OCI-LY7 (cell line): ENCODE measurements around the gene BPIFB2. TPM values are rescaled to one million over a fixed set of nuclear protein-coding genes. Genes with fewer than 3 reads are reported as not detected.

Source experiments
- BruUV-seq: library from RNA; stranded (reverse); fragments of 400-500 nt; replicated peaks from 2 replicates; lab custom pipeline; 2021; lab: Mats Ljungman, UMichigan
- CTCF ChIA-PET: fragments of 300-600 bp; sonication (Branson Sonifier 250); formaldehyde crosslinking; loops from one replicate; lab custom pipeline; 2022; ENCODE audit warnings: antibody characterized with exemption; ENCODE audit not compliant: unreplicated experiment; lab: Charles Lee
- POLR2A ChIA-PET: fragments of 300-600 bp; sonication (Branson Sonifier 250); formaldehyde crosslinking; loops from one replicate; lab custom pipeline; 2022; ENCODE audit warnings: antibody characterized with exemption; lab: Charles Lee
- DNase-seq: peaks from one replicate; pipeline ENCODE4 v3.0.0-alpha.2; 2015; ENCODE audit warnings: low spot score
- H2AFZ ChIP-seq: fragments of 200-600 bp; sonication (generic), shearing (Covaris generic); 2 replicates; pipeline ENCODE4 v1.6.1; 2014; ENCODE audit warnings: mild to moderate bottlenecking, antibody characterized with exemption, low read length, moderate library complexity
- H3K27ac ChIP-seq: fragments of 200-600 bp; sonication (generic); 2 replicates; pipeline ENCODE4 v1.5.1; 2014; ENCODE audit warnings: mixed run types, low read depth, mild to moderate bottlenecking, moderate library complexity, low read length, inconsistent platforms; ENCODE audit not compliant: poor library complexity, severe bottlenecking
- H3K36me3 ChIP-seq: fragments of 200-600 bp; sonication (generic); 2 replicates; pipeline ENCODE4 v1.6.1; 2014; ENCODE audit warnings: mild to moderate bottlenecking, antibody characterized with exemption, low read length, moderate library complexity, mixed read lengths; ENCODE audit not compliant: insufficient read depth
- H3K4me1 ChIP-seq: fragments of 200-600 bp; sonication (generic); 2 replicates; pipeline ENCODE4 v1.5.1; 2014; ENCODE audit warnings: mild to moderate bottlenecking, low read length; ENCODE audit not compliant: insufficient read depth, poor library complexity, severe bottlenecking
- H3K4me2 ChIP-seq: fragments of 200-600 bp; sonication (generic); 2 replicates; pipeline ENCODE4 v1.6.1; 2014; ENCODE audit warnings: mild to moderate bottlenecking, low read length
- H3K4me3 ChIP-seq: fragments of 200-600 bp; sonication (generic); 2 replicates; pipeline ENCODE4 v1.5.1; 2014; ENCODE audit warnings: mild to moderate bottlenecking, low read depth, low read length; ENCODE audit not compliant: poor library complexity, severe bottlenecking
- H3K79me2 ChIP-seq: fragments of 200-600 bp; sonication (generic); 2 replicates; pipeline ENCODE4 v1.6.1; 2016; ENCODE audit warnings: low read depth, mild to moderate bottlenecking, low read length, moderate library complexity, mixed read lengths; ENCODE audit not compliant: insufficient read depth
- H3K9me2 ChIP-seq: fragments of 200-600 bp; sonication (generic); 2 replicates; pipeline ENCODE4 v1.6.1; 2016; ENCODE audit warnings: mild to moderate bottlenecking, low read length, mixed read lengths; ENCODE audit not compliant: insufficient read depth
- H3K9me3 ChIP-seq: fragments of 200-600 bp; sonication (generic); 2 replicates; pipeline ENCODE4 v1.6.1; 2014; ENCODE audit warnings: mild to moderate bottlenecking, mixed run types, low read length, mixed read lengths
- H4K20me1 ChIP-seq: fragments of 200-600 bp; sonication (generic); 2 replicates; pipeline ENCODE4 v1.6.1; 2014; ENCODE audit warnings: mild to moderate bottlenecking, antibody characterized with exemption, low read length, moderate library complexity, mixed read lengths; ENCODE audit not compliant: insufficient read depth
- CTCF ChIP-seq: fragments of 200-600 bp; sonication (generic); conservative IDR thresholded peaks from 2 replicates; pipeline ENCODE4 v1.5.1; 2014; ENCODE audit warnings: mild to moderate bottlenecking, antibody characterized with exemption, low read length, moderate library complexity, mixed read lengths
- EZH2phosphoT487 ChIP-seq: fragments of 200-600 bp; sonication (generic); IDR thresholded peaks from 2 replicates; pipeline ENCODE4 v1.6.1; 2018; ENCODE audit warnings: low read depth, borderline replicate concordance, mild to moderate bottlenecking, mixed run types, antibody characterized with exemption, low read length, moderate library complexity, mixed read lengths
- intact Hi-C: fragments of 100-400 bp; cut with micrococcal nuclease; formaldehyde crosslinking; loops from one replicate; pipeline ENCODE4 v1.10.0; 2022; ENCODE audit not compliant: unreplicated experiment
- total RNA-seq, 2 experiments: library from RNA; depleted of rRNA in 1 of 2; stranded (reverse); fragments of >200 nt in 1 of 2; shearing (Covaris generic) in 1 of 2; gene quantifications; 2 replicates each; pipeline ENCODE4 v1.2.3, GENCODE V29; 2014 to 2022

Gene BPIFB2
- total RNA-seq, 2 experiments from 2014 or later = not detected

- no peak for DNase-seq
- ChIA-PET POLR2A (no interaction called here), CTCF (no interaction called here)
These were observed 5.1 kb downstream of the BPIFB2 start for GRCh38 chr20:33012327-33013189.

GRCh38 chr20:33013701-33014326 is 6.3 kb downstream of the BPIFB2 start:
- no peaks in the 10 kb centered on the region for H3K79me2 ChIP-seq
- H3K27ac ChIP-seq = no peak overlapping the region
- POLR2A ChIA-PET = no interaction called here
- CTCF ChIA-PET = no interaction called here
- intact Hi-C loops = no loop called here
- BruUV-seq = no TSS peak
- no peaks in the 10 kb centered on the region for H3K36me3 ChIP-seq
- H3K4me1 ChIP-seq = no peaks in the 10 kb centered on the region
- H2AFZ ChIP-seq = no peak overlapping the region
- H3K4me2 ChIP-seq = no peak overlapping the region
- no peaks in the 10 kb centered on the region for H3K9me2 ChIP-seq
- DNase-seq = no peak
- H3K4me3 ChIP-seq = no peak overlapping the region
- TF ChIP-seq CTCF (no peak), EZH2phosphoT487 (no peak)
- H4K20me1 ChIP-seq = no peaks in the 10 kb centered on the region
- no peaks in the 10 kb centered on the region for H3K9me3 ChIP-seq

More at GRCh38 chr20:33012327-33013189, 5.1 kb downstream of the BPIFB2 start:
- BruUV-seq = no TSS peak
- Histone ChIP-seq H2AFZ (no peak overlapping the region), H3K9me3 (no peaks in the 10 kb centered on the region), H3K4me2 (no peak overlapping the region), H3K4me1 (no peaks in the 10 kb centered on the region), H3K36me3 (no peaks in the 10 kb centered on the region), H3K27ac (no peak overlapping the region), H3K79me2 (no peaks in the 10 kb centered on the region), H3K4me3 (no peak overlapping the region), H4K20me1 (no peaks in the 10 kb centered on the region), H3K9me2 (no peaks in the 10 kb centered on the region)
- intact Hi-C loops = no loop called here
- TF ChIP-seq EZH2phosphoT487 (no peak), CTCF (no peak)
